Activated T-cell treated with anti-CD3 and anti-CD28 coated beads, Interleukin-2, amount 50 U/mL, for 4 hours (primary cell): ENCODE results near the gene ADRM1. TPM values are rescaled to one million over a fixed set of nuclear protein-coding genes. Genes with fewer than 3 reads are reported as not detected.

Experiments used
- ATAC-seq, 2 donors: fragments of 200-7000 bp; cut with Tn5 transposase; one replicate each; pipeline ENCODE4 v1.10.0; 2021
- DNase-seq: peaks from one replicate; pipeline ENCODE4 v3.0.0-alpha.2; 2020
- H3K27me3 Mint-ChIP-seq: one replicate; pipeline ENCODE4 v1.8.0; 2021; ENCODE audit warnings: low read depth, mixed read lengths
- H3K36me3 Mint-ChIP-seq: one replicate; pipeline ENCODE4 v1.8.0; 2022; ENCODE audit warnings: mixed read lengths; ENCODE audit not compliant: insufficient read depth
- H3K4me1 Mint-ChIP-seq: one replicate; pipeline ENCODE4 v1.8.0; 2021; ENCODE audit warnings: low read depth, mixed read lengths
- H3K4me3 Mint-ChIP-seq: one replicate; pipeline ENCODE4 v1.8.0; 2021; ENCODE audit warnings: mild to moderate bottlenecking, moderate library complexity, mixed read lengths
- H3K9me3 Mint-ChIP-seq: one replicate; pipeline ENCODE4 v1.8.0; 2021; ENCODE audit warnings: mixed read lengths
- total RNA-seq, 3 donors: library from RNA; stranded (reverse); gene quantifications; one replicate each; pipeline ENCODE4 v1.2.1, GENCODE V29; 2021

Gene ADRM1
- total RNA-seq, 3 donors from 2014 or later, result 259 to 285 (median 274) TPM

GRCh38 chr20:62350629-62351422 is 48.0 kb downstream of the ADRM1 start:
- ATAC-seq (no peak), DNase-seq (no peak)
- H3K4me3 Mint-ChIP-seq, result no peak overlapping the region
- H3K27me3 Mint-ChIP-seq, result peaks cover 2% of the 10 kb centered on the region
- H3K36me3 Mint-ChIP-seq, result no peaks in the 10 kb centered on the region
- H3K4me1 Mint-ChIP-seq, result no peaks in the 10 kb centered on the region
- peaks cover 4% of the 10 kb centered on the region for H3K9me3 Mint-ChIP-seq

- H3K4me1 Mint-ChIP-seq, result no peaks in the 10 kb centered on the region
- H3K4me3 Mint-ChIP-seq, result no peak overlapping the region
- ATAC-seq (no peak), DNase-seq (no peak)
- H3K36me3 Mint-ChIP-seq, result no peaks in the 10 kb centered on the region
- H3K9me3 Mint-ChIP-seq, result peaks cover 4% of the 10 kb centered on the region
- peaks cover 5% of the 10 kb centered on the region for H3K27me3 Mint-ChIP-seq
Observed at GRCh38 chr20:62351469-62352401, 48.9 kb downstream of the ADRM1 start.

GRCh38 chr20:62352402-62353288 is 49.8 kb downstream of the ADRM1 start:
- Mint-ChIP-seq H3K4me1 (no peaks in the 10 kb centered on the region), H3K36me3 (no peaks in the 10 kb centered on the region), H3K9me3 (peaks cover 4% of the 10 kb centered on the region), H3K27me3 (peaks cover 6% of the 10 kb centered on the region), H3K4me3 (no peak overlapping the region)
- ATAC-seq (no peak), DNase-seq (no peak)

- H3K4me3 Mint-ChIP-seq, result no peak overlapping the region
- ATAC-seq, result no peak
- DNase-seq, result no peak
- H3K36me3 Mint-ChIP-seq, result no peaks in the 10 kb centered on the region
- peaks cover 6% of the 10 kb centered on the region for H3K27me3 Mint-ChIP-seq
- peaks cover 4% of the 10 kb centered on the region for H3K9me3 Mint-ChIP-seq
- no peaks in the 10 kb centered on the region for H3K4me1 Mint-ChIP-seq
Observed at GRCh38 chr20:62353289-62354030, 50.7 kb downstream of the ADRM1 start.

- Mint-ChIP-seq H3K4me1 (no peaks in the 10 kb centered on the region), H3K9me3 (no peaks in the 10 kb centered on the region), H3K36me3 (no peaks in the 10 kb centered on the region), H3K27me3 (peaks cover 6% of the 10 kb centered on the region), H3K4me3 (no peak overlapping the region)
- no peak for DNase-seq
- no peak for ATAC-seq
Observed at GRCh38 chr20:62354031-62354808, 51.4 kb downstream of the ADRM1 start.

- Mint-ChIP-seq H3K4me3 (no peak overlapping the region), H3K9me3 (no peaks in the 10 kb centered on the region), H3K4me1 (no peaks in the 10 kb centered on the region), H3K36me3 (no peaks in the 10 kb centered on the region), H3K27me3 (peaks cover 6% of the 10 kb centered on the region)
- ATAC-seq (no peak), DNase-seq (no peak)
Observed at GRCh38 chr20:62354811-62355341, 52.1 kb downstream of the ADRM1 start.

- peaks cover 6% of the 10 kb centered on the region for H3K27me3 Mint-ChIP-seq
- H3K36me3 Mint-ChIP-seq, result no peaks in the 10 kb centered on the region
- H3K4me1 Mint-ChIP-seq, result no peaks in the 10 kb centered on the region
- H3K4me3 Mint-ChIP-seq, result no peak overlapping the region
- ATAC-seq (no peak), DNase-seq (no peak)
- H3K9me3 Mint-ChIP-seq, result no peaks in the 10 kb centered on the region
Observed at GRCh38 chr20:62355516-62355877, 52.7 kb downstream of the ADRM1 start.

GRCh38 chr20:62355878-62356588 is 53.2 kb downstream of the ADRM1 start:
- peaks cover 6% of the 10 kb centered on the region for H3K27me3 Mint-ChIP-seq
- no peak overlapping the region for H3K4me3 Mint-ChIP-seq
- no peaks in the 10 kb centered on the region for H3K9me3 Mint-ChIP-seq
- no peaks in the 10 kb centered on the region for H3K4me1 Mint-ChIP-seq
- no peaks in the 10 kb centered on the region for H3K36me3 Mint-ChIP-seq
- DNase-seq, result no peak
- ATAC-seq, result no peak

GRCh38 chr20:62356589-62357186 is 53.9 kb downstream of the ADRM1 start:
- no peak for ATAC-seq
- Mint-ChIP-seq H3K4me1 (no peaks in the 10 kb centered on the region), H3K9me3 (no peaks in the 10 kb centered on the region), H3K27me3 (peaks cover 6% of the 10 kb centered on the region), H3K36me3 (no peaks in the 10 kb centered on the region), H3K4me3 (no peak overlapping the region)
- no peak for DNase-seq

GRCh38 chr20:62357187-62357667 is 54.4 kb downstream of the ADRM1 start:
- DNase-seq (no peak), ATAC-seq (no peak)
- H3K27me3 Mint-ChIP-seq, result peaks cover 6% of the 10 kb centered on the region
- no peaks in the 10 kb centered on the region for H3K36me3 Mint-ChIP-seq
- H3K4me3 Mint-ChIP-seq, result no peak overlapping the region
- no peaks in the 10 kb centered on the region for H3K9me3 Mint-ChIP-seq
- no peaks in the 10 kb centered on the region for H3K4me1 Mint-ChIP-seq

GRCh38 chr20:62357681-62358080 is 54.9 kb downstream of the ADRM1 start:
- Mint-ChIP-seq H3K9me3 (no peaks in the 10 kb centered on the region), H3K36me3 (no peaks in the 10 kb centered on the region), H3K27me3 (peaks cover 9% of the 10 kb centered on the region), H3K4me1 (no peaks in the 10 kb centered on the region), H3K4me3 (no peak overlapping the region)
- ATAC-seq, result no peak
- DNase-seq, result no peak
